Measurements from ENCODE around the gene CD8A. TPM values are rescaled to one million over a fixed set of nuclear protein-coding genes. Genes with fewer than 3 reads are reported as not detected.

CD8A gene
- total RNA-seq, 1 experiment from 2014 or later, result 0.28 TPM

- H3K27ac ChIP-seq, result no peak overlapping the region
- intact Hi-C loops (cut with micrococcal nuclease; ENCODE audit: unreplicated experiment), result no loop called here
- no TSS peak for BruUV-seq (replicated peaks)
Observed at GRCh38 chr2:86781363-86781762, 9.3 kb downstream of the CD8A start.

DNA sequence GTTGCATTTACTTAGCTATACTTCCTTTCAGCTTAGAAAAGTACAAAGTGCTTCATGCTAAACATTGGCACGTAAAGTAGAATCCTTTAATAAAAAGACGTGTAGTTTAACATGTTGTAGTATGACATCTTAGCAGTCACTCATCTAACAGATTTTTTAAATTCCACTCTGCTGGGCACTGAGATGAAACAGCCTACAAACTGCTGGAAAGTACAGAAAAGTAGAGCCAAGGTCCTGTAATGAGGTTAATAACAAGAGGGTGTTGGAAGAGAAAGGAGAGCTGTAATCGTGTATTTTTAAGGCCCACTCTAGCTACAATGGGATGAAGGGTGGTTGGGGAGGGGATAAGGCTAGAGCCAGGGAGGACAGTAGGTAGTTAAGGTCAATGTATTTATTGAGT, 10.7 kb downstream of the CD8A start:
- TF ChIP-seq CTCF (conservative IDR thresholded peaks at IDR 0.05) (no peak), EZH2 (IDR thresholded peaks at IDR 0.05; ENCODE audit: low read depth) (no peak)
- H3K4me2 ChIP-seq, result no peak overlapping the region
- H3K9me3 ChIP-seq (ENCODE audit: insufficient read depth, low read depth), result no peaks in the 10 kb centered on the region
- no peaks in the 10 kb centered on the region for H3K36me3 ChIP-seq (ENCODE audit: low read depth)
- no peaks in the 10 kb centered on the region for H3F3A ChIP-seq (ENCODE audit: insufficient read depth, low read depth)
- ChIA-PET POLR2A (ENCODE audit: unreplicated experiment) (no interaction called here), CTCF (no interaction called here)
- H2AFZ ChIP-seq, result no peak overlapping the region
- H3K79me2 ChIP-seq (ENCODE audit: low read depth), result no peaks in the 10 kb centered on the region
- H3K27ac ChIP-seq, result no peak overlapping the region
- intact Hi-C loops (cut with micrococcal nuclease; ENCODE audit: unreplicated experiment), result no loop called here
- H3K9me2 ChIP-seq (ENCODE audit: insufficient read depth), result no peaks in the 10 kb centered on the region
- H4K20me1 ChIP-seq (ENCODE audit: insufficient read depth), result no peaks in the 10 kb centered on the region; the same call in 1 of the 2 replicates
- no peaks in the 10 kb centered on the region for H3K27me3 ChIP-seq (ENCODE audit: insufficient read depth, low read depth)
- H3K4me1 ChIP-seq (replicated peaks; ENCODE audit: insufficient read depth), result no peaks in the 10 kb centered on the region
- H3K4me3 ChIP-seq, result no peak overlapping the region
- no TSS peak for BruUV-seq (replicated peaks)
- no peak for DNase-seq

More at GRCh38 chr2:86781363-86781762, 9.3 kb downstream of the CD8A start:
- no peaks in the 10 kb centered on the region for H3F3A ChIP-seq (ENCODE audit: insufficient read depth, low read depth)
- H3K4me3 ChIP-seq, result no peak overlapping the region
- H3K4me1 ChIP-seq (replicated peaks; ENCODE audit: insufficient read depth), result no peaks in the 10 kb centered on the region
- POLR2A ChIA-PET (ENCODE audit: unreplicated experiment), result no interaction called here
- H3K79me2 ChIP-seq (ENCODE audit: low read depth), result no peaks in the 10 kb centered on the region
- H3K9me2 ChIP-seq (ENCODE audit: insufficient read depth), result no peaks in the 10 kb centered on the region
- H2AFZ ChIP-seq, result no peak overlapping the region
- H3K4me2 ChIP-seq, result no peak overlapping the region
- H3K36me3 ChIP-seq (ENCODE audit: low read depth), result no peaks in the 10 kb centered on the region
- CTCF ChIA-PET, result no interaction called here
- H3K27me3 ChIP-seq (ENCODE audit: insufficient read depth, low read depth), result no peaks in the 10 kb centered on the region
- H4K20me1 ChIP-seq (ENCODE audit: insufficient read depth), result no peaks in the 10 kb centered on the region; the same call in 1 of the 2 replicates
- no peaks in the 10 kb centered on the region for H3K9me3 ChIP-seq (ENCODE audit: insufficient read depth, low read depth)
- DNase-seq, result no peak
- TF ChIP-seq CTCF (conservative IDR thresholded peaks at IDR 0.05), result no peak
- TF ChIP-seq EZH2 (IDR thresholded peaks at IDR 0.05; ENCODE audit: low read depth), result no peak

DNA sequence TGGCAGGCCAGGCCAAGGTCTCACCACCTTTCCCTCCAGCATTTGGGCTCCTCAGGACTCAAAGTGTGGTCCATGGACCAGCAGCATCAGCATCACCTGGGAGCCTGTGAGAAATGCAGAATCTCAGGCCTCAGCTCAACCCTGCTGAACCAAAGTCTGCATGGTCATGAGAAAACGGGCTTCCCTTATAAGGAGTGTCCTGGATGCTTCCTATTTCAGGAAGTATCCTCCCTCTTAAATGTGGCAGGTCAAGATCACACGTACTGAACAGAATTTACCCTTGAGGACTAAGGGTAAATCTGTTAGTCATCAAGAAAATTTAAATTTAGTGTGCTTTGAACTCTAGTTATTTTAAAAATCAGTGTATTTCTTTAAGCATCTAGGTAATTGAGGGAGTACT, 11.8 kb downstream of the CD8A start:
- Histone ChIP-seq H3K27ac (no peak overlapping the region), H4K20me1 (ENCODE audit: insufficient read depth) (no peaks in the 10 kb centered on the region), H3K79me2 (ENCODE audit: low read depth) (no peaks in the 10 kb centered on the region), H3K36me3 (ENCODE audit: low read depth) (peaks cover 6% of the 10 kb centered on the region; the same call in 1 of the 2 replicates), H3K9me3 (ENCODE audit: insufficient read depth, low read depth) (no peaks in the 10 kb centered on the region), H3K4me3 (no peak overlapping the region), H3F3A (ENCODE audit: insufficient read depth, low read depth) (no peaks in the 10 kb centered on the region), H3K27me3 (ENCODE audit: insufficient read depth, low read depth) (no peaks in the 10 kb centered on the region), H3K4me2 (no peak overlapping the region), H3K4me1 (replicated peaks; ENCODE audit: insufficient read depth) (no peaks in the 10 kb centered on the region), H2AFZ (no peak overlapping the region), H3K9me2 (ENCODE audit: insufficient read depth) (no peaks in the 10 kb centered on the region)
- ChIA-PET POLR2A (ENCODE audit: unreplicated experiment) (no interaction called here), CTCF (no interaction called here)
- intact Hi-C loops (cut with micrococcal nuclease; ENCODE audit: unreplicated experiment), result no loop called here
- no peak for DNase-seq
- no TSS peak for BruUV-seq (replicated peaks)
- TF ChIP-seq EZH2 (IDR thresholded peaks at IDR 0.05; ENCODE audit: low read depth) (no peak), CTCF (conservative IDR thresholded peaks at IDR 0.05) (no peak)

Measured in PC-9 (cell line).